Progenitor cell of endocrine pancreas (in vitro differentiated cells): Measurements from ENCODE around the gene ZNF653. TPM values are rescaled to one million over a fixed set of nuclear protein-coding genes. Genes with fewer than 3 reads are reported as not detected.

ENCODE experiments used
- DNase-seq: peaks from one replicate; pipeline ENCODE4 v3.0.0; 2021; ENCODE audit warnings: low spot score; ENCODE audit not compliant: unreplicated experiment
- H3K27ac Mint-ChIP-seq: 2 replicates; pipeline ENCODE4 v1.8.0; 2021; ENCODE audit warnings: mild to moderate bottlenecking, moderate library complexity, mixed read lengths
- H3K27me3 Mint-ChIP-seq: 2 replicates; pipeline ENCODE4 v1.8.0; 2021; ENCODE audit warnings: mixed read lengths
- H3K36me3 Mint-ChIP-seq: 2 replicates; pipeline ENCODE4 v1.8.0; 2022; ENCODE audit warnings: mixed read lengths; ENCODE audit not compliant: insufficient read depth
- H3K4me1 Mint-ChIP-seq: 2 replicates; pipeline ENCODE4 v1.8.0; 2021; ENCODE audit warnings: low read depth, mixed read lengths
- H3K4me3 Mint-ChIP-seq: 2 replicates; pipeline ENCODE4 v1.8.0; 2021; ENCODE audit warnings: low read depth, mild to moderate bottlenecking, moderate library complexity, mixed read lengths
- H3K9me3 Mint-ChIP-seq: 2 replicates; pipeline ENCODE4 v1.8.0; 2021; ENCODE audit warnings: low read depth, mixed read lengths
- total RNA-seq: library from RNA; stranded (reverse); gene quantifications from 2 replicates; pipeline ENCODE4 v1.2.1, GENCODE V29; 2021
- TF ChIP-seq, protein P1 (sequence below): fragments of 200-600 bp; sonication (generic); IDR thresholded peaks from one replicate; pipeline ENCODE4 v1.5.0; 2021; ENCODE audit warnings: antibody characterized with exemption, mild to moderate bottlenecking; ENCODE audit not compliant: unreplicated experiment

Gene ZNF653
- total RNA-seq, 1 donor from 2014 or later: 17.6 TPM

DNA sequence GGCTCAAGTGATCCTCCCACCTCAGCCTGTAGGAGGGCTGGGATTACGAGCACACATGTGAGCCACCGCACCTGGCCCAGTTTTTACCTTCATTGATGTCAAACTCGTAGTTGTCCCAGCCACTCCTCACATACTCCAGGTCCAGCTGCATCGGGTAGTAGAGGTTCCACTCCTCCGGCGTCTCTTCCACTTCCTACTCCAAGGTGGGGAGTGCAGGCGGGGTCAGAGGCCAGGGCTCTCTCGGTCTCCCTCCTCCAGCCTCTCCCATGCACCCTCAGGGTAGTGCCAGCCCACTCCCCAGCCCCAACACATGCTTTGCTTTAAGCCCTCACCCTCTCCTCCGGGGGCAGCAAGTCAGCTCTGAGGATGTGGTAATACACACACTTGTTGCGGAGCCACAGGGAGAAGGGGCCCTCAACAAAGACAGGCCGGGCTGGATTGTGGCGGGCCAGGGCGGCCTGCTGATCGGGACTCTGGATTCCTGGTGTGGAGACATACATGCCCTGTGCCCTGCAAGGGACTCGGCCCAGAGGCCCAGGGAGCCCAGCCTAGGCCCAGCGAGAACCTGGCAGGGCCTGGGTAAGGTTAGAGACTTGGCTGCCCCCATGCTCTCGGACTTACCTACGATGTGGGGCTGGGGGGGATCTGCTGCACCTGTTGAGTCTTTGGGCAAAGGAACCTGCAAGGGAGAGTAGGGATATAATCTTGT is 1.9 kb upstream of the ZNF653 start:
- no peaks in the 10 kb centered on the region for H3K27me3 Mint-ChIP-seq
- DNase-seq: no peak
- H3K27ac Mint-ChIP-seq: no peak overlapping the region
- no peaks in the 10 kb centered on the region for H3K9me3 Mint-ChIP-seq
- TF ChIP-seq, protein P1, sequence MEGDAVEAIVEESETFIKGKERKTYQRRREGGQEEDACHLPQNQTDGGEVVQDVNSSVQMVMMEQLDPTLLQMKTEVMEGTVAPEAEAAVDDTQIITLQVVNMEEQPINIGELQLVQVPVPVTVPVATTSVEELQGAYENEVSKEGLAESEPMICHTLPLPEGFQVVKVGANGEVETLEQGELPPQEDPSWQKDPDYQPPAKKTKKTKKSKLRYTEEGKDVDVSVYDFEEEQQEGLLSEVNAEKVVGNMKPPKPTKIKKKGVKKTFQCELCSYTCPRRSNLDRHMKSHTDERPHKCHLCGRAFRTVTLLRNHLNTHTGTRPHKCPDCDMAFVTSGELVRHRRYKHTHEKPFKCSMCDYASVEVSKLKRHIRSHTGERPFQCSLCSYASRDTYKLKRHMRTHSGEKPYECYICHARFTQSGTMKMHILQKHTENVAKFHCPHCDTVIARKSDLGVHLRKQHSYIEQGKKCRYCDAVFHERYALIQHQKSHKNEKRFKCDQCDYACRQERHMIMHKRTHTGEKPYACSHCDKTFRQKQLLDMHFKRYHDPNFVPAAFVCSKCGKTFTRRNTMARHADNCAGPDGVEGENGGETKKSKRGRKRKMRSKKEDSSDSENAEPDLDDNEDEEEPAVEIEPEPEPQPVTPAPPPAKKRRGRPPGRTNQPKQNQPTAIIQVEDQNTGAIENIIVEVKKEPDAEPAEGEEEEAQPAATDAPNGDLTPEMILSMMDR: no peak
- peaks cover 4% of the 10 kb centered on the region for H3K36me3 Mint-ChIP-seq
- H3K4me1 Mint-ChIP-seq: peaks cover 12% of the 10 kb centered on the region
- H3K4me3 Mint-ChIP-seq: peak overlapping the region; percentile 80

GRCh38 chr19:11506967-11507366 is 1.3 kb upstream of the ZNF653 start:
- Mint-ChIP-seq H3K27ac (no peak overlapping the region), H3K4me1 (peaks cover 12% of the 10 kb centered on the region), H3K4me3 (peak overlapping the region; percentile 80), H3K36me3 (peaks cover 4% of the 10 kb centered on the region), H3K27me3 (no peaks in the 10 kb centered on the region), H3K9me3 (no peaks in the 10 kb centered on the region)
- no peak for DNase-seq
- TF ChIP-seq, protein P1: no peak

- H3K27me3 Mint-ChIP-seq: no peaks in the 10 kb centered on the region
- TF ChIP-seq, protein P1: no peak
- H3K4me3 Mint-ChIP-seq: peak overlapping the region; percentile 80
- H3K4me1 Mint-ChIP-seq: peaks cover 12% of the 10 kb centered on the region
- peaks cover 1% of the 10 kb centered on the region for H3K36me3 Mint-ChIP-seq
- no peak for DNase-seq
- H3K9me3 Mint-ChIP-seq: no peaks in the 10 kb centered on the region
- H3K27ac Mint-ChIP-seq: peak overlapping the region; percentile 93
Measured at GRCh38 chr19:11506101-11506555, 489 bp upstream of the ZNF653 start.

DNA sequence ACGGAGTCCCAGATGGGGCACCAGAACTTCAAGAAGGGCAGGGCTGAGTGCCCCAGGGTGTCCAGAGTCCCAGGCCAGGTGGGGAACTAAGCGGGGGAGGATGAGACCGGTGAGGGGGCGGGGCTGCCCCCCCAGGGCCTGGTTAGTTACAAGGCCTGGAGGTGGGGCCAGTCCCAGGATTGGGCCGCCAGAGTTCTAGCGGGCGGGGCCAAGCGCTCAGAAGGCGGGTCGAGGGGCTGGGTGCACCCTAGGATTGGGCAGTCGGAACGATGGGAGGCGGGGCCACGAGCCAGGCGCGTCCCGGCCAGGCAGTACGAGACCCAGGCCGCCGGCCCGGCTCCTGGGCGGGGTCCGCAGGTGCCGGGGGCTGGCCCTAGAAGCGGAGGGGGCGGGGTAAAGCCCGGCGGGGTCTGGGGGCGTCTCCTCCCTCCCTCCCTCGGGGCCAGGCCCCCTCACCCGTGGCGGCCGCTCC is 571 bp downstream of the ZNF653 start:
- Mint-ChIP-seq H3K36me3 (no peaks in the 10 kb centered on the region), H3K27me3 (no peaks in the 10 kb centered on the region), H3K9me3 (no peaks in the 10 kb centered on the region), H3K27ac (peak overlapping the region; percentile 95), H3K4me1 (peaks cover 12% of the 10 kb centered on the region), H3K4me3 (peak overlapping the region; percentile 80)
- DNase-seq: peak; percentile 96
- TF ChIP-seq, protein P1: no peak

DNA sequence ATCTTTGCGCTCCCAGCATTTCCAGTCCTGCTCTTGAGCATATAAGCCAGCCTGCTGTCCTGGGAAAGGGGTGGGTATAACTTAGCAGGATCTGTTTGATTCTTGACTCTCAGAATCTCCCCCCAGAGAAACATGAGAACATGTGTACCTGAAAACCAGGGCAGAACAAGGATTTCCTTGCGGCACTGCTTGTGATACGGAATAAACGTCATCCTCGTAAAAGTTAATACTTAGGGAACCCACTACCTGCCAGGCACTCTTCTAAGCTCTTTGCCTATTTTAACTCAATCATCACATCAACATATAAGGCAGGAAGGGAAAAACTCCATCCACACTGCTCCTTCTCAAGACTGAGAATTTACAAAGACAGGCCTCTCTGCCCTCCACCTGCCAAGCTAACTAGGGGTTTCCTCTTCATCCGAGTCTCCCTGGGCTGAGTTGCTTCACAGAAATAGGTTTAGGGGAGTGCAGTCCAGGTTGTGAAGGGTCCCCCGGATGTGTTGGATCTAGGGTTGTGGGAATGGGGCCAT is 1.1 kb downstream of the ZNF653 start:
- Mint-ChIP-seq H3K4me1 (peaks cover 12% of the 10 kb centered on the region), H3K4me3 (peak overlapping the region; percentile 80), H3K9me3 (no peaks in the 10 kb centered on the region), H3K27ac (peak overlapping the region; percentile 95), H3K36me3 (peaks cover 1% of the 10 kb centered on the region), H3K27me3 (no peaks in the 10 kb centered on the region)
- no peak for DNase-seq
- TF ChIP-seq, protein P1: no peak
